HG02610 (cell line): ENCODE data around the gene RAPH1.

Experiments
- ATAC-seq: cut with Tn5 transposase; IDR thresholded peaks from one replicate; pipeline ENCODE4 v1.9.1; 2021; ENCODE audit warnings: mild to moderate bottlenecking, moderate library complexity; ENCODE audit not compliant: unreplicated experiment

Gene RAPH1

GRCh38 chr2:203492965-203493364 lies 42.1 kb downstream of the RAPH1 start:
- peak; percentile 86 for ATAC-seq

GRCh38 chr2:203490391-203490790 lies 44.7 kb downstream of the RAPH1 start:
- ATAC-seq: no peak

GRCh38 chr2:203489531-203489930 lies 45.6 kb downstream of the RAPH1 start:
- no peak for ATAC-seq

- ATAC-seq: peak; percentile 82
Measured at GRCh38 chr2:203484266-203485112, 50.6 kb downstream of the RAPH1 start.

GRCh38 chr2:203480623-203481022 lies 54.5 kb downstream of the RAPH1 start:
- no peak for ATAC-seq

DNA sequence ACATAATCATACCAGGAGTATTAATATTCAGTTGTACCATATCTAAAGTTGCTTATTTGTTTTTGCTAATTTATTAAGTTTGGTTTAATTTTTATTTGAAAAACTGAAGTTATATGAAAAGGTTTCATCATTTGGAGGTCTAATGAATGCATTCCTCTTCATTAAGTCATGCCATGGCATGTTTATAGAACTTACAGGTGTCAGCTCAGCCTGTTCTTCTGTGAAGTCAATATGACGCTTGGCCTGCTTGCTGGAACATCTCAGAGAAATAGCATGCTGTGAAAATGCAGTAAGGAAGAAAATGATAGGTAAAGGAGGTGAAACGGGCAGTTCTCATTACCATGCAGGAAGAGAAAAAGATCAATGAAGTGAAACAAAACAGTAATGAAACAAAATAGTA lies 58.2 kb downstream of the RAPH1 start:
- no peak for ATAC-seq

- no peak for ATAC-seq
Measured at GRCh38 chr2:203471323-203471722, 63.8 kb downstream of the RAPH1 start.

- ATAC-seq: no peak
Measured at GRCh38 chr2:203470371-203470770, 64.7 kb downstream of the RAPH1 start.

DNA sequence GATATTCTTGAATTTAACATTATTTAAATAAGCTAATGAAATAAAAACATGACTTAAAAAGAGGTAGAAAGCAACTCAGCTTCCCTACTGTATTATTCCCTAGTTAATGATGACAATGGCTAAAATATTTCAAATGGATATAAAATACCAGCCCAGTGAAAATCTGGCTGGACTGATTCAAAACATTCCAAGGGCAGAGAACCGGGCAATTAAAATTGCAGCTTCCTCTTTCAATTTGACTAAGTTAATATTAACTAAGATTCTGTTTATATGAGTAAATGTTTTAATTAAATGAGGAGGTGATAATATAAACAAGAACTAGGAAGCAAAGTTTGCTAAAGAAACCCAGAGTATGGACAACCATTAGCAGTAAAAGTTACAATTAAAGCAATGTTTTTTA lies 65.6 kb downstream of the RAPH1 start:
- no peak for ATAC-seq

GRCh38 chr2:203463266-203463678 lies 71.8 kb downstream of the RAPH1 start:
- ATAC-seq: no peak

DNA sequence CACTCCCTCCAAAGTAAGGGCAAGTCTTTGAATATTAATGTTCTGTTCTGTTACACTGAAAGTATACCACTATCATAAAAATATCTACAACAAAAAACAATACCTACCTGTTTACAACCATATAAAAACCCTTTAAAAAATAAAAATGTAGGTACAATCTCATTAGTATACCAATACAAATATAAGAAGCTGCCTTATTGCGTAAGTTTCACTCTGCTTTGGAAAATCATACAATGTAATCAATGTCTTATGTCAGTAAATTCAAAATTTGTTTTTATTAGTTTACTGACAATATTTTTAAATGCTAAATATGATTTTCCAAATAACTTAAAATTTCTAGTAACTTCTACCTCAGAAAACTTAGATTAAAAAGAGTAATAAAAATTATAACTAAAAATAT lies 72.8 kb downstream of the RAPH1 start:
- ATAC-seq: no peak

GRCh38 chr2:203461746-203462145 lies 73.4 kb downstream of the RAPH1 start:
- ATAC-seq: no peak

GRCh38 chr2:203455209-203455608 lies 79.9 kb downstream of the RAPH1 start:
- ATAC-seq: no peak

DNA sequence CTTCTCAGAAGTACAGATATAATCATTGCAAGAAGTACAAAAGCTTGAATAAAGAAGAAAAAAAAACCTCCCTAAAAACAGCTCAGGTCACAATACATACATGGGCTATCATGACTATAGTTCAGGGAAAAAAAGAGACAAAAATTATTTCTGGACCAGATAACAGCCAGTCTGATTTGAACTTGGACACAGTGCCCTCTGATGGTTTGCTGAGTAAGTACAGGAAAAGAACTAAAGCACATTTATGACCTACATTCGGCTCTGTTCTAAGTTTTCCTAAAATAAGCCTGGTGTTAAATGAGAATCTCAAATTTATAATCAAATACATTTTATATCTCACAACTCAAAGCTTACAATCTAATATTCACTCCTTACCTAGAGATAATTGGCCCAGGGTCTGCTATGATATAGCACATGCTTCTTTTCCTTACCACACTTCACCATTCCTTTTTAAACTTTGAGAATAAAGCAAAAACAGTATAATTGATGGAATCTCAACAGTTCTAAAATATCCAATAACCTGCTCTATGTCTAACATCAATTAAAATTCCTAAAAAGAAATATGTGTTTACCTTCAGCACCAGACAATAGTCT lies 81.1 kb downstream of the RAPH1 start:
- ATAC-seq: peak; percentile 53

DNA sequence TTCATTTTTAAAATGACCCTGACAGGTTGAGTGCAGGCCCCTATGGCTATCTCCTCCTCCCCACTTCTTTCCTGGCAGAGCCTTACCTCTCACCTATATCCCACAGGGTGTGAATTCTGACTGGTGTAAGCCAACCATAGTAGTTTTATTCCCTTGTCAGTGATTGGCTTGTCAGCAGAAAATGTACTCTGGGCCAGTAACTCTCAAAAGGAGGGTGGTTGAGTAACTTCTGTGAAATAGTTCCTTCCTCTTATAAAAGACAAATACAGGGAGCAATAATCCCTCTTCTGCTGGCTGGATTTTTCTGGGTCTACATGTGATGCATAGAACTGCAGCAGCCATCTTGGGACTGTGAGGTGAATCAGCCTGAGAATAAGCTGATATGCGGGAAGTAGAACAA lies 83.4 kb downstream of the RAPH1 start:
- ATAC-seq: no peak

DNA sequence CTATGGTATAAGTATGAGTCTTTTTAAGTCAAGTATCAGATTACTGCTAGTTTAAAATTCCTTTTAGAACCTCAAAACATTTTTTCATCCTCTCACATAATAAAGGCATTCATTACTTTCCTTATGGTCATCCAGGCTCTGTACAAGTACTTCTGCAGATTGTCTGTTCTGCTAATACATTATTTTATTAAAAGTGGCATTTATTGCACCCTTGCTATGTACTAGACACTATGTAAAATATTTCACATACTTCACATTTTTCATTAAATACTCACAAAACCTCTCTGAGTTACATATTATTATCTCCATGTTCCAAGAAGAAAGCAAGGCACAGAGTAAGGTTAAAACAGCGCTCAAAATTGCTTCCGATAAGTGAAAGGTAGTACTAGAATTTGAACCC lies 84.1 kb downstream of the RAPH1 start:
- no peak for ATAC-seq

GRCh38 chr2:203450561-203450960 lies 84.5 kb downstream of the RAPH1 start:
- no peak for ATAC-seq

- no peak for ATAC-seq
Measured at GRCh38 chr2:203446780-203447179, 88.3 kb downstream of the RAPH1 start.

- no peak for ATAC-seq
Measured at GRCh38 chr2:203446071-203446481, 89.0 kb downstream of the RAPH1 start.

DNA sequence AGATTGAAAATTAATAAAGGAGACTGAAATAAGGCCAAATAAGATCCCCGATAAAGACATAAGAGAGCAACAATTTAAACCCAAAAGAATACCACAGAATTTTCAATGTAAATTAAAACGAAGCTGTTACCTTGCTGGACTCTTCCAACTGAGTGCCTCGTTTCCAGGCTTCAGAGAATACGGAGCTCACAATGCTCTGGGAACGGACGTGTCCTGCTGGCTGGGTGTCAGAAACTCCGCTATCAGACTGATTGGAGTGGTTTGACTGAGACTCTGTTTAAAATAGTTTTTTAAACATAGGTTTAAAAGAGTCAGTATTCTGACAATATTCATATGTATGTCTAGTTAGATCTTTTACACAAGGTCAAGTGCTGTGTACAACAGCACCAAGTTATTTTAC lies 90.4 kb downstream of the RAPH1 start:
- no peak for ATAC-seq

GRCh38 chr2:203442463-203442862 lies 92.6 kb downstream of the RAPH1 start:
- no peak for ATAC-seq

DNA sequence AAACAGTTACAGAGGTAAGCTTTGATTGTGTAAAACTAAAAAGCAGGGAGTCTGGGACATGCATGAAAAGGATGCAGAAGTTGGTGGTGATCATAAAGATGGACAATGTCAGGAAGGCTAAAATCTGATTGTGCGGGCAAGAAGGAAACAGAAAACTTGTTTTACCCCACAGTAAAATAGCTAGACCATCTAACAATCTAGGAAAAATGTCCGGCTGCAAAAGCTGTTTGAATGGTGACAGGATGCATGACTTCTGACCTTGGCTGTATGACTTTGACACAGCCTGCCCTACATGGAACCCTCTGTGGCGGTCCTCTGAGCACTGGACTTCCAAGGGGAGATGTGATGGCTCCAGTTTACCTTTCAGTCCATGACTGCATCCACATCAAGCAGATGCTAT lies 93.6 kb downstream of the RAPH1 start:
- ATAC-seq: no peak

DNA sequence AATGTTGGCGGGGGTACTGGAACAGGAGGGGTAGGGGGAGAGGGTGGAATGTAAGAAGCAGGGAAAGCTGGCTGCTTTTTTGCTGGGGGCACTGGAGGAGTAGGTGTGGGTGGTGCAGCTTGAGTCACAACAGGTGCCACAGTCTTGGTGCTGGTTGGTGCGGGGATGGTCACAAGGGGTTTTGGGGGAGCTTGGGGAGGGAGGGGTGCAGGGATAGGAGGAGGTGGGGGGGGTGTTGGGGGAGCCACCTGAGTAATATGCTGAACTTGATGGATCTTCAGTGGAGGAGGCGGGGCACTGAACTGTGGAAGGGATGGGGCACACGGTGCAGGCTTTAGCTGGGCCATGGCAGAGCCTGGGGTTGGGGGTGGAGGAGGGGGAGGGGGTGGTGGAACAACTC lies 94.4 kb downstream of the RAPH1 start:
- no peak for ATAC-seq
